PFSK-1 (cell line): ENCODE data around the gene SATL1.

ENCODE experiments used
- POLR2AphosphoS5 ChIP-seq: IDR thresholded peaks from 2 replicates; pipeline ENCODE4 v1.6.1; 2012; ENCODE audit warnings: low read depth, mild to moderate bottlenecking, control low read depth, low read length, moderate library complexity
- TAF1 ChIP-seq: IDR thresholded peaks from 2 replicates; pipeline ENCODE4 v1.6.1; 2012; ENCODE audit warnings: low read length, control low read depth, borderline replicate concordance; ENCODE audit not compliant: insufficient read depth
- TF ChIP-seq, protein P1 (sequence below), 2 experiments: IDR thresholded peaks; 2 replicates each; pipeline versions ENCODE4 v1.6.1 to v1.8.0; 2011 to 2012; ENCODE audit warnings: low read depth in 2 of 2, low read length in 2 of 2, control low read depth in 1 of 2, inconsistent platforms in 1 of 2, mild to moderate bottlenecking in 1 of 2, moderate library complexity in 1 of 2; ENCODE audit not compliant: insufficient read depth in 1 of 2

DNA sequence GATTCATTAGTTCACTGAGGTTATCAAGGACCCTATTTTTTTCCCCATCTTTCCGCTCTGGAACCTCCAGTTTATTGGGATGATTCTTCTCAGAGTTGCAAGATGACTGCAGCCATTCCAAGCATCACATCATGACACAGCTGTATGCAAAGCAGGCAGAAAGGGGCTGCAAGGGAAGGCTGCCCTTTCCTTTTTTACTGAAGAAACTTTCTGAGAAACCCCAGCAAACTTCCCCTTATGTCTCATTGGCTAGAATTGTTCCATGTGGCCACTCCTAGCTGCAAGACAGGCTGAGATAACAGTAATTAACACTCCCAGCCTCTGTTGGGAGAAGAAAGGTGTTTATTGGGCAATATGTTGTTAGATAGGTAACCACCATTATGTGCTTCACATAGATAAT, 102.6 kb downstream of the SATL1 start:
- no peak for TF ChIP-seq POLR2AphosphoS5
- TF ChIP-seq, protein P1, sequence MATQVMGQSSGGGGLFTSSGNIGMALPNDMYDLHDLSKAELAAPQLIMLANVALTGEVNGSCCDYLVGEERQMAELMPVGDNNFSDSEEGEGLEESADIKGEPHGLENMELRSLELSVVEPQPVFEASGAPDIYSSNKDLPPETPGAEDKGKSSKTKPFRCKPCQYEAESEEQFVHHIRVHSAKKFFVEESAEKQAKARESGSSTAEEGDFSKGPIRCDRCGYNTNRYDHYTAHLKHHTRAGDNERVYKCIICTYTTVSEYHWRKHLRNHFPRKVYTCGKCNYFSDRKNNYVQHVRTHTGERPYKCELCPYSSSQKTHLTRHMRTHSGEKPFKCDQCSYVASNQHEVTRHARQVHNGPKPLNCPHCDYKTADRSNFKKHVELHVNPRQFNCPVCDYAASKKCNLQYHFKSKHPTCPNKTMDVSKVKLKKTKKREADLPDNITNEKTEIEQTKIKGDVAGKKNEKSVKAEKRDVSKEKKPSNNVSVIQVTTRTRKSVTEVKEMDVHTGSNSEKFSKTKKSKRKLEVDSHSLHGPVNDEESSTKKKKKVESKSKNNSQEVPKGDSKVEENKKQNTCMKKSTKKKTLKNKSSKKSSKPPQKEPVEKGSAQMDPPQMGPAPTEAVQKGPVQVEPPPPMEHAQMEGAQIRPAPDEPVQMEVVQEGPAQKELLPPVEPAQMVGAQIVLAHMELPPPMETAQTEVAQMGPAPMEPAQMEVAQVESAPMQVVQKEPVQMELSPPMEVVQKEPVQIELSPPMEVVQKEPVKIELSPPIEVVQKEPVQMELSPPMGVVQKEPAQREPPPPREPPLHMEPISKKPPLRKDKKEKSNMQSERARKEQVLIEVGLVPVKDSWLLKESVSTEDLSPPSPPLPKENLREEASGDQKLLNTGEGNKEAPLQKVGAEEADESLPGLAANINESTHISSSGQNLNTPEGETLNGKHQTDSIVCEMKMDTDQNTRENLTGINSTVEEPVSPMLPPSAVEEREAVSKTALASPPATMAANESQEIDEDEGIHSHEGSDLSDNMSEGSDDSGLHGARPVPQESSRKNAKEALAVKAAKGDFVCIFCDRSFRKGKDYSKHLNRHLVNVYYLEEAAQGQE (IDR thresholded peaks at IDR 0.05; ENCODE audit: insufficient read depth in 1 of 2, low read depth in 2 of 2, low read length in 2 of 2), result no peak
- TF ChIP-seq TAF1, result no peak
